Heart left ventricle (tissue), 16 donors: ENCODE results near the gene RMND5A. TPM values are rescaled to one million over a fixed set of nuclear protein-coding genes. Genes with fewer than 3 reads are reported as not detected.
A peak's percentile ranks its signal among the peaks of the same experiment; 100 is the strongest.
"Not testable (repeated sequence)": the region's sequence is repeated elsewhere in the genome, so short reads cannot be mapped to it uniquely, and the experiment has no call there.

ENCODE experiments used
- ATAC-seq, 4 donors: fragments of 200-7000 bp; cut with Tn5 transposase; one replicate each; pipeline ENCODE4 v1.9.1; 2020 to 2022; ENCODE audit warnings: moderate library complexity in 4 of 4, mild to moderate bottlenecking in 3 of 4, moderate number of reproducible peaks in 1 of 4
- DNase-seq, 5 donors: peaks; one replicate each; pipeline ENCODE4 v3.0.0-alpha.2; 2020
- H3K27ac ChIP-seq, 12 donors: fragments of 200-600 bp; sonication (generic) in 4 of 12; one replicate each; pipeline versions ENCODE4 v1.5.0 to v1.8.0; 2016 to 2022; ENCODE audit warnings: mild to moderate bottlenecking in 2 of 12
- H3K27me3 ChIP-seq, 9 donors: fragments of 200-600 bp; sonication (generic) in 2 of 9; one replicate each; pipeline versions ENCODE4 v1.5.1 to v1.8.0; 2016 to 2022; ENCODE audit warnings: mild to moderate bottlenecking in 3 of 9
- H3K36me3 ChIP-seq, 9 donors: fragments of 200-600 bp; sonication (generic) in 2 of 9; one replicate each; pipeline versions ENCODE4 v1.5.0 to v1.8.0; 2018 to 2022; ENCODE audit warnings: mild to moderate bottlenecking in 2 of 9
- H3K4me1 ChIP-seq, 12 donors: fragments of 200-600 bp; sonication (generic) in 4 of 12; one replicate each; pipeline versions ENCODE4 v1.5.0 to v1.8.0; 2016 to 2022; ENCODE audit warnings: mild to moderate bottlenecking in 3 of 12
- H3K4me3 ChIP-seq, 12 donors: fragments of 200-600 bp; sonication (generic) in 4 of 12; one replicate each; pipeline versions ENCODE4 v1.5.0 to v1.8.0; 2017 to 2022; ENCODE audit warnings: mild to moderate bottlenecking in 9 of 12, moderate library complexity in 4 of 12
- H3K9me3 ChIP-seq, 12 donors: fragments of 200-600 bp; sonication (generic) in 4 of 12; one replicate each; pipeline versions ENCODE4 v1.5.0 to v1.8.0; 2016 to 2022; ENCODE audit warnings: mild to moderate bottlenecking in 1 of 12
- POLR2A ChIP-seq, 2 donors: fragments of 450-650 bp; IDR thresholded peaks; one replicate each; pipeline ENCODE4 v1.6.1; 2017; ENCODE audit warnings: antibody characterized with exemption in 2 of 2, mild to moderate bottlenecking in 2 of 2, moderate library complexity in 2 of 2
- WGBS, 4 donors: extraction: QIAGEN DNeasy Blood & Tissue Kit in 2 of 4; methylation state at CpG; one replicate each; pipeline versions ENCODE4 v1.1.5 to v1.1.7; 2013 to 2018; 5-methylcytosine and 5-hydroxymethylcytosine counted together
- intact Hi-C, 10 donors: fragments of 100-400 bp; cut with DNase I; formaldehyde crosslinking; loops; one replicate each; pipeline versions ENCODE4 v1.11.1 to v1.14.2; 2022
- polyA plus RNA-seq, 2 donors: library from polyadenylated mRNA; stranded (reverse); fragments of 200-250 nt; gene quantifications; one replicate each; pipeline ENCODE4 v1.2.3, GENCODE V29; 2013
- total RNA-seq, 9 donors: library from RNA; depleted of rRNA in 2 of 9; stranded (reverse); fragments of >200 nt in 2 of 9; fragmentation: NEBNext Ultra II Directional in 3 of 9; extraction: Animal tissue kit (Norgen Biotek cat#: 25700) in 3 of 9; gene quantifications; one replicate each; pipeline versions ENCODE4 v1.1.0 to v1.2.4, GENCODE V29; 2016 to 2023
- TF ChIP-seq, protein P1 (sequence below), 12 donors: fragments of 200-600 bp; sonication (generic) in 4 of 12; IDR thresholded peaks; one replicate each; pipeline versions ENCODE4 v1.5.0 to v1.8.0; 2018 to 2022; ENCODE audit warnings: antibody characterized with exemption in 12 of 12, mild to moderate bottlenecking in 5 of 12
- donor health status: ischemic (EF 13 %, LVEDD 7.1; RV severe dilation, severe dysfunction).
- donor health status: healthy with polysubstance abuse.
- donor health status: DM: no; HTN: yes; CAD: no.
- donor health status: DM: no; HTN: no; CAD: no.
- donor health status: ischemic (EF 25% LVEDD 6.9; RV normal size, moderate dysfunction).
- donor health status: ischemic (EF 25% LVEDD 5.7; RV mildly dilated, moderate dysfunction).
- donor health status: healthy.
- donor health status: DM: yes; HTN: yes; CAD: no.
- donor health status: ischemic (EF 35%, LVEDD 5.7; RV mildly dilated, moderate dysfunction).
- donor health status: nonischemic (EF 11% LVEDD 7.7; RV severe dilation, severe dysfunction).
- donor health status: DM: yes; HTN: yes; CAD: no.
- donor health status: PGD.
- donor health status: ischemic (EF 29% LVEDD 5.4; RV normal size, mild dysfunction).
- donor health status: nonischemic (EF 23%, LVEDD 6.1; RV moderate dilation, normal function).

Gene RMND5A
- total and polyA plus RNA-seq, 11 donors: 29.9 to 148 (median 90.7) TPM

DNA sequence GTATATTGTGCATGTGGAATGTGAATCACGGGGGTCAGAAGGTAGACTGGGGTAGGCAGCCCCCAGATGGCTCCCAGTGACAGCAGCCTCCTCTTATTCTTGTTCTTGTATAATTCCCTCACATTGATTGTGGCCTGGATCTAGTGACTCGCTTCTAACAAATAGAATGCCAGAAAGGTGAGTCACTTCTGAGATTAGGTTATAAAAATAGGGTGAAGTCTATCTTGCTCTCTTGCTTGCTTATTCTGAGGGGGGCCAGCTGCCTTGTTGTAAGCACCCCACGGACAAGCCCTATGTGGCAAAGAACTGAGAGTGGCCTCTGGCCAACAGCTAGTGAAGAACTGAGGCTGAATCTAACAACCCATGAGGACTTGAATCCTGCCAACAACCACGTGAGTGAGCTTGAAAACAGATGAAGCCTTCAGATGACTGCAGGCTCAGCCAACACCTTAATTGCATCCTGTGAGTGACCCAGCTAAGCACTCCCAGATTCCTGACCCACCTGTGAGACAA lies 15.6 kb upstream of the RMND5A start:
- no peaks in the 10 kb centered on the region for H3K27me3 ChIP-seq
- peak overlapping the region; percentile 69 to 97 (median 87) for H3K27ac ChIP-seq
- ATAC-seq (peak; percentile 91 to 94 (median 92)), DNase-seq (peak in 4 of 5 donors; percentile 63 to 86 (median 78))
- WGBS, 4 donors: 18 to 32% (median 28%) methylated on average over 4 of the region's 4 CpGs
- peak overlapping the region in 5 of 12 donors; percentile 10 to 33 (median 23) for H3K4me3 ChIP-seq
- peaks cover 0 to 29% (median 2%) of the 10 kb centered on the region in 12 donors for H3K4me1 ChIP-seq
- intact Hi-C loops: loop anchor here in 5 of 10 donors (5.0 to 10.0 kb wide), 3 partner anchors 80 to 310 kb away; partner anchors contain the start of gene RNF103 (in 5 of the 5)
- H3K9me3 ChIP-seq: peaks cover 0 to 5% (median 0%) of the 10 kb centered on the region in 12 donors
- no peaks in the 10 kb centered on the region for H3K36me3 ChIP-seq
- TF ChIP-seq, protein P1, sequence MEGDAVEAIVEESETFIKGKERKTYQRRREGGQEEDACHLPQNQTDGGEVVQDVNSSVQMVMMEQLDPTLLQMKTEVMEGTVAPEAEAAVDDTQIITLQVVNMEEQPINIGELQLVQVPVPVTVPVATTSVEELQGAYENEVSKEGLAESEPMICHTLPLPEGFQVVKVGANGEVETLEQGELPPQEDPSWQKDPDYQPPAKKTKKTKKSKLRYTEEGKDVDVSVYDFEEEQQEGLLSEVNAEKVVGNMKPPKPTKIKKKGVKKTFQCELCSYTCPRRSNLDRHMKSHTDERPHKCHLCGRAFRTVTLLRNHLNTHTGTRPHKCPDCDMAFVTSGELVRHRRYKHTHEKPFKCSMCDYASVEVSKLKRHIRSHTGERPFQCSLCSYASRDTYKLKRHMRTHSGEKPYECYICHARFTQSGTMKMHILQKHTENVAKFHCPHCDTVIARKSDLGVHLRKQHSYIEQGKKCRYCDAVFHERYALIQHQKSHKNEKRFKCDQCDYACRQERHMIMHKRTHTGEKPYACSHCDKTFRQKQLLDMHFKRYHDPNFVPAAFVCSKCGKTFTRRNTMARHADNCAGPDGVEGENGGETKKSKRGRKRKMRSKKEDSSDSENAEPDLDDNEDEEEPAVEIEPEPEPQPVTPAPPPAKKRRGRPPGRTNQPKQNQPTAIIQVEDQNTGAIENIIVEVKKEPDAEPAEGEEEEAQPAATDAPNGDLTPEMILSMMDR (IDR thresholded peaks at IDR 0.05): no peak
- TF ChIP-seq POLR2A (IDR thresholded peaks at IDR 0.05): no peak

DNA sequence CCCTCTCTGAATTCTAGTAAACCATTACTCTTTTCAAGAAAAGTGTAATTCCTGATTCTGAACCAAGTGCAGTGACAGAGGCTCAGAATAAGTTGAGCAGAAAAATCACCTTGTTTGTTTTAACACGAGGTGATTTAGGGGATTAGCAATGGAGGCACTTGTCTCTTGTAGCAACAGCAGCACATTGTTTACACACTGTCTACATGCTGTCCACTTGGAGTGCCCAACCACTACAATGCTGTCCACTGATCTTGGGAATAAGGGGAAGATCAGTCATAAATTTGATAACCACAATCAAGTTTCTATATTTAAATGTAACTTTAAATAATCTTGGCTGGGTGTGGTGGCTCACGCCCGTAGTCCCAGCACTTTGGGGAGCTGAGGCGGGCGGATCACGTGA lies 13.9 kb upstream of the RMND5A start:
- Histone ChIP-seq H3K9me3 (peaks cover 0 to 5% (median 0%) of the 10 kb centered on the region in 12 donors), H3K27ac (peak overlapping the region in 11 of 12 donors; percentile 51 to 97 (median 88)), H3K27me3 (no peaks in the 10 kb centered on the region), H3K4me3 (no peak overlapping the region), H3K4me1 (peaks cover 0 to 29% (median 2%) of the 10 kb centered on the region in 12 donors), H3K36me3 (no peaks in the 10 kb centered on the region)
- DNase-seq: peak in 1 of 5 donors; percentile 33
- intact Hi-C loops: loop anchor here in 3 of 10 donors (5.0 to 10.0 kb wide), 3 partner anchors 81 to 311 kb away; partner anchors contain the start of gene RNF103 (in 2 of the 3)
- TF ChIP-seq POLR2A (IDR thresholded peaks at IDR 0.05): no peak
- TF ChIP-seq, protein P1 (IDR thresholded peaks at IDR 0.05): no peak
- 34 to 65% (median 43%) methylated on average over 6 of the region's 6 CpGs for WGBS, 4 donors
- peak in 3 of 4 donors; percentile 49 to 66 (median 61) for ATAC-seq

DNA sequence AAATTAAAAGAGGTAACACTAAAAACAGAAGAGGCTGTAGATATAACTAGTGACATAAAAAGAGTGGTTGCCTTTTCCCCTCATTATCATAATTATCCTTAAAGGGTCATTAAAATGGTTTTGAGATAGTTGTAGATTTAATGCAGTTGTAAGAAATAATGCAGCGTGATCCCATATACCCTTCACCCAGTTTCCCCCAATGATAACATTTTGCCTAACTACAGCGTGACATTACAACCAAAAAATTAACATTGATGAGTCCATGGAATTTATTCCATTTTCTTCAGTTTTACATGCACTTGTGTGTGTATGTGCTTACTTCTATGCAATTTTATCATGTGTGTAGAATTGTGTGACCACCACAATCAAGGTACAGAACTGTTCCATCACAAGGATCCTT lies 13.2 kb upstream of the RMND5A start:
- peaks cover 0 to 29% (median 2%) of the 10 kb centered on the region in 12 donors for H3K4me1 ChIP-seq
- intact Hi-C loops: loop anchor here in 3 of 10 donors (5.0 to 10.0 kb wide), 3 partner anchors 82 to 312 kb away; partner anchors contain the start of gene RNF103 (in 2 of the 3)
- 94 to 99% (median 97%) methylated on average over 2 of the region's 2 CpGs for WGBS, 4 donors
- no peak for DNase-seq
- H3K27ac ChIP-seq: peak overlapping the region in 7 of 12 donors; percentile 85 to 97 (median 92)
- TF ChIP-seq, protein P1 (IDR thresholded peaks at IDR 0.05): no peak
- TF ChIP-seq POLR2A (IDR thresholded peaks at IDR 0.05): no peak
- ATAC-seq: no peak
- peaks cover 0 to 5% (median 0%) of the 10 kb centered on the region in 12 donors for H3K9me3 ChIP-seq
- H3K27me3 ChIP-seq: no peaks in the 10 kb centered on the region
- H3K4me3 ChIP-seq: no peak overlapping the region
- no peaks in the 10 kb centered on the region for H3K36me3 ChIP-seq

DNA sequence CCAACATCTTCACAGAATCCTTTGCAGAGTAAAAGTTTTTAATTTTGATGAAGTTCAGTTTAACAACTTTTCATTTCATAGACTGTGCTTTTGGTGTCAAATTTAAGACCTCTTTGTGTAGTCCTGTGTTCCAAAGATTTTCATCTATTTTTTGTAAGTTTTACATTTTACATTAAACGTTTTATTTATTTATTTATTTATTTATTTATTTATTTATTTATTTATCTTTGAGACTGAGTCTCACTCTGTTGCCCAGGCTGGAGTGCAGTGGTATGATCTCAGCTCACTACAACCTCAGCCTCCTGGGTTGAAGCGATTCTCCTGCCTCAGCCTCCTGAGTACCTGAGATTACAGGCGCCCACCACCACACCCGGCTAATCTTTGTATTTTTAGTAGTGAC lies 12.0 kb upstream of the RMND5A start:
- peaks cover 0 to 28% (median 2%) of the 10 kb centered on the region in 12 donors for H3K4me1 ChIP-seq
- ATAC-seq, H3K9me3 ChIP-seq, H3K27ac ChIP-seq, DNase-seq, H3K36me3 ChIP-seq, H3K27me3 ChIP-seq, H3K4me3 ChIP-seq: not testable (repeated sequence)
- intact Hi-C loops: loop anchor here in 3 of 10 donors (5.0 to 10.0 kb wide), 3 partner anchors 83 to 313 kb away; partner anchors contain the start of gene RNF103 (in 2 of the 3)
- 88 to 91% (median 90%) methylated on average over 4 of the region's 4 CpGs for WGBS, 4 donors

DNA sequence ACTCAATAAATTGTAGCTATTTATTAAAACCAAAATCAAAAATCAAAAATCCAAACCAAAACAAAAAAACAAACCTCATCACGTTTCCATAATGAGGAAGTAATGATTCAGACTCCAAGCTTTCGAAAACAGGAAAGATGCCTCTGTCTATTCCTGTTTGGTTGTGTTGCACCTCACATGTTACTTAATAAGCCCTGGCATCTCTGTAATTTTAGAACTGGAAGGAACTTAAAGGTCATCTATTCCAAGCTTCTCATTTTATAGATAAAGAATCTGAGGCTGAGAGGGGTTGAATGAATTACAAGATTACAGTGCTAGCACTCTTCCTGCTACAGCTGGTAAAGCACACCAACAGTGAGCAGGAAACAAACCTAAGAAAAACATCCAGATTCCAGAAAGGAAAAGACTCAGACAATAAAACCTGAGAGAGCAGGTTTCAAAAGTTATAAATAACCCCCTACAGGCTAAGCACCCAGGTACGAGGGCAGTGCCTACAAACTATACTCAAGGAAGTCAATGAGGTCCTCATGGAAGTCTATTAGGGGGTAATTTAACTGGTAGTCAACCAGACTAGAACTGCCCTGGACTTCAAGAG lies 5.4 kb upstream of the RMND5A start:
- H3K36me3 ChIP-seq, H3K9me3 ChIP-seq, H3K27me3 ChIP-seq, DNase-seq, intact Hi-C loops, H3K4me1 ChIP-seq: not testable (repeated sequence)
- ATAC-seq: peak; percentile 54 to 70 (median 65)
- WGBS, 4 donors: 11 to 34% (median 25%) methylated on average over 1 to 2 of the region's 3 CpGs
- H3K27ac ChIP-seq: peak overlapping the region; percentile 50 to 91 (median 70)
- peak overlapping the region in 1 of 12 donors; percentile 19 for H3K4me3 ChIP-seq

DNA sequence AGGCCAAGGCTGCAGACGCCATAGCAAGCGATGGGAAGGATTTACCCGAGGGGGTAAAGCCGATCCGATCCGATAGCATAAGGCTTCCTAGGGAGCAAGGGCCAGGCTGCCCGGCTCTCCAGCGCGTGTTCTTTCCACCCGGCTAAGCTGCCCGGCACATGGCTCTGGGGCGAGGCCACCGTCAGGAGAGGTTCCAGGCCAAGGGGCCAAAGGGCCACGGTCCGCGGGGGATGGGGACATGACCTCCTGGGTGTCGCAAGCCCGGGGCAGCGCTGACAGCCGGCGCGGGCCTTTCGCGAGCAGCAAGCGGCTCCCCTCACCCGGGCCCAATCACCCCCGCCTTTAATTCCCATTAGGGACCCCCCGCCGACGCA lies 841 bp upstream of the RMND5A start:
- DNase-seq, intact Hi-C loops, H3K4me1 ChIP-seq, H3K9me3 ChIP-seq, H3K36me3 ChIP-seq, H3K27me3 ChIP-seq: not testable (repeated sequence)
- H3K27ac ChIP-seq: peak overlapping the region; percentile 83 to 95 (median 90)
- ATAC-seq: peak; percentile 6 to 53 (median 30)
- H3K4me3 ChIP-seq: peak overlapping the region; percentile 52 to 87 (median 72)
- no CpG with 5 or more reads among the region's 30 CpGs for WGBS, 4 donors

DNA sequence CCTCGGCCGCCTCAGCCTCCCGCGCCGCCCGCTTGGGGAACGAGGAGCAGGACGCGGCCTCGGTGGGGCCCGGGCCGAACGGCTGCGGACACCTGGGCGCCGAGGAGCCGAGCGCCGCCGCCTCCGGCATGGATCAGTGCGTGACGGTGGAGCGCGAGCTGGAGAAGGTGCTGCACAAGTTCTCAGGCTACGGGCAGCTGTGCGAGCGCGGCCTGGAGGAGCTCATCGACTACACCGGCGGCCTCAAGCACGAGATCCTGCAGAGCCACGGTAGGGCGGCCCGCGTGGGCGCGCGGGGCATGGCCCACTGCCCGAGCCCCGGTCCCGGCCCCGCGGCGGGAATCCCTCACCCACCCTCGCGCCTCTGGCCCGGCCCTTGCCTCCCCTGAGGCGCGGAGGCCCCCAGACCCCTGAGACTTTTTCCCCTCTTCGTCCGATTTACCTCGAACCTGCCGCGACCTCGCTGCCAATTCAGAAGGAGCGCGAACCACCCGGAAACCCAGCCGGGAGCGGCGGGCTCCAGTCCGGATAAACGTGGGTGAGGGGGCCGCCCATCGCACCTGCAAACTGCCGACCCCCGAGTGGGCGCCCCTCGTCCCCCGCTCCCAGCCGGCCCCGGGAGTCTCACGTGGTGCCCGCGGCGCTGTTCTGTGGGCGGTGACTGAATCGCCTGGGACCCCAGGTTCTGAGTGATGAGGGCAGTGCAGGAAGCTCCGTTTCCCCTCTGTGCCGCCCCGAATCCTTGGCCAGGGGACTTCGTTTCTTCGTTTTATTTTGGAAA lies 639 bp downstream of the RMND5A start:
- 0 to 1% (median 0%) methylated on average over 20 to 80 of the region's 85 CpGs; no CpG with 5 or more reads in 1 of the 4 donors for WGBS, 4 donors
- H3K36me3 ChIP-seq, H3K9me3 ChIP-seq, intact Hi-C loops, H3K4me1 ChIP-seq, H3K27me3 ChIP-seq: not testable (repeated sequence)
- ATAC-seq (peak in 2 of 4 donors; percentile 1 to 4), DNase-seq (peak; percentile 24 to 75 (median 49))
- H3K4me3 ChIP-seq: peak overlapping the region; percentile 52 to 87 (median 72)
- H3K27ac ChIP-seq: peak overlapping the region; percentile 83 to 95 (median 90)
